Measurements from ENCODE around the gene LACRT. TPM values are rescaled to one million over a fixed set of nuclear protein-coding genes. Genes with fewer than 3 reads are reported as not detected.

Gene LACRT
- total RNA-seq, 2 experiments from 2014 or later, result not detected

DNA sequence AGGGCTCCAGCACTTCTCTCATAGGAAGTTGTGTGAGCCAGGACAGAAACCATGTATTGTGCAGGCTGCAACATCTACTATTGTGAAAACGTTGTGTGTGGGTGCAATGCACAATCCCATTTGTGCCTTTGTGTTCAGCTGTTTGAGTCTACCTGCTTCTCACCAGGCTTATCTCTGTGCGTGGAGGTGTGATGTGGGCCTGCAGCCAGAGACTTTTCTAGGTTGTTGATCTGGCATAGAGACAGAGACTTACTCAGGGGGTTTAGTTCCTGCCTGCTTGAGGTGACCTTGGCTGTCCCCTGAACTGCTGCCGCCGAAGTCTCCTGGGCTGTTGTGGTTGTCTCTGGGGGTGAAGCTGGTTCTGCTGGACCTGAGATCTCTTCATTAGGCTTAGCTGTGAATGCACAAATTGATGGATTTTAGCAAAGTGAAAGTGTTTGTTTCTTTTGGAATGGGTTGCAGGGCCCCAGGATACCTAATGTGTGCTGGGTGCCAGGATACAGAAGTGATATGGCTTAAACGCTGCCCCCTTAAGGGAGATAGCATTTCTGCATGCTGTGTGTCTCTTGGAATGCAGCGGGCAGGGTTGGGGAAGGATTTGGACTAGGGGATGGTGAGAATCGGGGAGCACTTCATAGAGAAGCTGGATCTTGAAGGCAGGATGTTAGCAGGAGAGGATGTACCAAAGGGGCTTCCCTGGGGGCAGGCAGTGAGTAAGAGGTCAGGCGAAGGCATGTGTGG lies 2.5 kb downstream of the LACRT start:
- no peaks in the 10 kb centered on the region for H3K36me3 Mint-ChIP-seq (ENCODE audit: low read depth)
- DNase-seq, result no peak
- peaks cover 6% of the 10 kb centered on the region for H3K9me3 Mint-ChIP-seq
- no peak overlapping the region for H3K4me3 Mint-ChIP-seq
- CTCF ChIA-PET, result interaction anchor here (0.6 kb wide), 1 partner anchor 36 kb away, joined by 3 read pairs; no protein-coding TSS in a partner anchor
- no peak overlapping the region for H3K27ac Mint-ChIP-seq
- H3K27me3 Mint-ChIP-seq (ENCODE audit: low read depth), result peaks cover 14% of the 10 kb centered on the region
- intact Hi-C loops (cut with micrococcal nuclease), result no loop called here
- no peaks in the 10 kb centered on the region for H3K4me1 Mint-ChIP-seq (ENCODE audit: low read depth)

- peaks cover 3% of the 10 kb centered on the region for H3K36me3 Mint-ChIP-seq (ENCODE audit: low read depth)
- no peaks in the 10 kb centered on the region for H3K4me1 Mint-ChIP-seq (ENCODE audit: low read depth)
- DNase-seq, result no peak
- no peak overlapping the region for H3K4me3 Mint-ChIP-seq
- H3K27me3 Mint-ChIP-seq (ENCODE audit: low read depth), result peaks cover 20% of the 10 kb centered on the region
- H3K9me3 Mint-ChIP-seq, result peaks cover 6% of the 10 kb centered on the region
- intact Hi-C loops (cut with micrococcal nuclease), result no loop called here
- no peak overlapping the region for H3K27ac Mint-ChIP-seq
- CTCF ChIA-PET, result no interaction called here
Observed at GRCh38 chr12:54631551-54631950, 3.1 kb downstream of the LACRT start.

DNA sequence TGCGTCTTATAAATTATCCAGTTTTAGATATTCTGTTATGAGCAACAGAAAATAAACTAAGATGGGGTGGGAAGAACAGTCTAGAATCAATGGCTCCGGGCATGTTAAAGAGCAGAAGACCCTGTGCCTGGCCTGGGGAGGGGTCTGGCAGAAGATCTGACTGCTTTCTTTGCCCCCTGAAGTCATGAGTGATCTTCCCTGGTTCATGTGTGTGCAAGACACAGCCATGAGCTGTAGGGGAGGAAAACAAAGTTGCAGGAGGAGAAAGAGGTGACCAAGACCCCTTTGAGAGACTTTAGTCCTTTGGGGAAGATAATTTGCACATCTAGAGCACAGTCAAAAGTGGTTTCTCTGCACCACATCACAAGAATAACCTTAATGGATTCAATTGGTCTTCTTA lies 4.8 kb downstream of the LACRT start:
- Mint-ChIP-seq H3K36me3 (ENCODE audit: low read depth) (peaks cover 3% of the 10 kb centered on the region), H3K27ac (no peak overlapping the region), H3K4me3 (no peak overlapping the region), H3K27me3 (ENCODE audit: low read depth) (peaks cover 30% of the 10 kb centered on the region), H3K4me1 (ENCODE audit: low read depth) (no peaks in the 10 kb centered on the region), H3K9me3 (peaks cover 6% of the 10 kb centered on the region)
- intact Hi-C loops (cut with micrococcal nuclease), result no loop called here
- CTCF ChIA-PET, result interaction anchor here (1.4 to 1.8 kb wide), 2 partner anchors 29 to 104 kb away, joined by 4 to 6 read pairs; no protein-coding TSS in a partner anchor
- DNase-seq, result no peak

DNA sequence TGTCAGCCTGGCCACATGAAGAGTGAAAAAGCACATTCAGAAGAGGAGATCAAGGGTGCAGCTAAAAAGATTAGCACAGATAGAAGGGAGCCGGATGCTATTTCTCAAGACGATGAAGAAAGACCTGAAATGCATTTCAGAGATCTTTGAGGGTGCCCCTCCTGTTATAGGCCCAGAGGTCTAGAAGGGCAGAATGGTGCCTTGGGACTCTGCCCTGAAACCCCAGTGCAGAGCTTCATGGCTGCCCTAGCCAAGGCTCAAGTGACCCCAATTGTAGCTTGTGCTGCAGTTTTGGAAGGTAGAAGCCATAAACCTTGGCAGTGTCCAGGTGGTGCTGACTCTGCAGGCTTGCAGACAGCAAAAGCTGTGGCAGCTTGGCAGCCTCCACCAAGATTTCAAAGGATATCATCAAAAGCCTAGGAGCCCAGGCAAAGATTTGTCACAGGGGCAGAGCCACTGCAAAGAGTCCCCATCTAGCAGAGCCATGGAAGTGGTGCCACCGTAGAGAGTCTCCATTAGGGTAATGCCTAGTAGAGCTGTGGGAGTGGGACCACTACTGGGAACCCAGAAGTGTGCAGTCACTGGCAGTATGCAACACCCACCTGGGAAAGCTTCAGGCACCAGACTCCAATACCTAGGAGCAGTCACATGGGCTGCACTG lies 6.4 kb downstream of the LACRT start:
- DNase-seq, result no peak
- CTCF ChIA-PET, result interaction anchor here (0.8 to 1.8 kb wide), 2 partner anchors 56 to 102 kb away, joined by 3 to 6 read pairs; no protein-coding TSS in a partner anchor
- no peak overlapping the region for H3K27ac Mint-ChIP-seq
- peaks cover 3% of the 10 kb centered on the region for H3K36me3 Mint-ChIP-seq (ENCODE audit: low read depth)
- peaks cover 35% of the 10 kb centered on the region for H3K27me3 Mint-ChIP-seq (ENCODE audit: low read depth)
- H3K9me3 Mint-ChIP-seq, result peaks cover 6% of the 10 kb centered on the region
- intact Hi-C loops (cut with micrococcal nuclease), result no loop called here
- H3K4me1 Mint-ChIP-seq (ENCODE audit: low read depth), result no peaks in the 10 kb centered on the region
- H3K4me3 Mint-ChIP-seq, result no peak overlapping the region

DNA sequence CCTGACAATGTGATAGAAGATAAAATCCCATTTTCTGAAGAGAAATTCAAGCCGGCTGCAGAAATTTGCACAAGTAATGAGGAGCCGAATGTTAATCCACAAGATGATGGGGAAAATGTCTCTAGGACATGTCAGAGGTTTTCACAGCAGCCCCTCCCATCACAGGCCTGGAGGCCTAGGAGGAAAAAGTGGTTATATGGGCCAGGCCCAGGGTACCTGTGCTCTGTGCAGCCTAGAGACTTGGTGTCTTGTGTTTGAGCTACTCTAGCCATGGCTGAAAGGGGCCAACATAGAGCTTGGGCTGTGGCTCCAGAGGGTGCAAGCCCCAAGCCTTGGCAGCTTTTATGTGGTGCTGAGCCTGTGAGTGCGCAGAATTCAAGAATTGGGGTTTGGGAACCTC lies 7.4 kb downstream of the LACRT start:
- CTCF ChIA-PET, result no interaction called here
- Mint-ChIP-seq H3K27me3 (ENCODE audit: low read depth) (peaks cover 37% of the 10 kb centered on the region), H3K9me3 (peaks cover 6% of the 10 kb centered on the region), H3K4me1 (ENCODE audit: low read depth) (no peaks in the 10 kb centered on the region), H3K36me3 (ENCODE audit: low read depth) (peaks cover 3% of the 10 kb centered on the region), H3K27ac (no peak overlapping the region), H3K4me3 (no peak overlapping the region)
- no peak for DNase-seq
- intact Hi-C loops (cut with micrococcal nuclease), result no loop called here

DNA sequence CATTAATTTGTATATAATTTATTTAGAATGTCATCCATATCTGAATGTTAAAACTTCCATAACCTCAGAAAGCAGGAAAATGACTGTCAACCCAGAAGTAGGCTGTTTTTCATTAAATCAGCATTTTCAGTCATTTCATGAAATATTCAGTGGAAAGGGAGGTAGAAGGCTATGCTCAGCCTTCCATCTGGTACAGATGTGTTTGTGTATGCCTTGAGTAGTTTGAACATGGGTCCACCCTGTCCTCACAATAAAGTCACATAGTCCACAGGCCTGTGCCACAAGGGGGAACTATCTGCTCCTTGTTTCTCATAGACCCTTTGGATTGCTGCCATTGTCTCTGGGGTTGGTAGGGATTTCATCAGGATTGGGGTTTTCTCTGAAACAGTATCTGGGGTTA lies 9.1 kb downstream of the LACRT start:
- no peak for DNase-seq
- Mint-ChIP-seq H3K4me3 (no peak overlapping the region), H3K9me3 (peaks cover 6% of the 10 kb centered on the region), H3K27ac (no peak overlapping the region), H3K4me1 (ENCODE audit: low read depth) (no peaks in the 10 kb centered on the region), H3K36me3 (ENCODE audit: low read depth) (peaks cover 3% of the 10 kb centered on the region), H3K27me3 (ENCODE audit: low read depth) (peaks cover 33% of the 10 kb centered on the region)
- CTCF ChIA-PET, result no interaction called here
- intact Hi-C loops (cut with micrococcal nuclease), result no loop called here

GRCh38 chr12:54624315-54625279 lies 10.1 kb downstream of the LACRT start:
- intact Hi-C loops (cut with micrococcal nuclease), result no loop called here

DNA sequence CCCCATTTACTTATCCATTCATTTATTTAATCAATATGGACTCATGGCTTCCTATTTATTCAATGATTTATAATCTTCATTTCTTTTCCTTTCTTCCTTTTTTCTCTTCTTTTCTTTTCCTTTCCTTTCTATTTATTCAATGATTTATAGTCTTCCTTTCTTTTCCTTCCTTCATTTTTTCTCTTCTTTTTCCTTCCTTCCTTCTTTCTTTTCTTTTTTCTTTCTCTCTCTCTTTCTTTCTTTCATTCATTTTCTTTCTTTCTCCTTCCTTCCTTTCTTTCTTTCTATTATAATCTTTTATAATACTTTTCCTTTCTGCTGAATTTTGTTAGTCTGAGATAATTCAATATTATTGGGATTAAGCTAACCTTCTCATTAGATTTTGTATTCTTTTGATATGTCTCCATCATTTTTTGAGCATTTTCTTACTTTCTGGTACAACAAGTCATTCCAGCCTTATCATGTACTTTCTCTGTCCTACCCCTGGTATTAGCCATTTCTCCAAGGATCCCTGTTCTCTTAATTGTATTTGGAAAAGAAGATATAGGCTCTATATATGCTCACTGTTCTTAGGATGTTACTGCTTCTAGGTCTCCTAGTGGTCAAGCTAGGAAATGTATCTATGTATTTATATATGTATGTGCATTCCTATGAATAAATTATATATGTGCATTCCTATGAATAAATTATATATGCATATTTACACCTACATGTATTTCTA lies 12.1 kb downstream of the LACRT start:
- Mint-ChIP-seq H3K27ac (no peak overlapping the region), H3K27me3 (ENCODE audit: low read depth) (peaks cover 36% of the 10 kb centered on the region), H3K4me3 (no peak overlapping the region), H3K36me3 (ENCODE audit: low read depth) (peaks cover 3% of the 10 kb centered on the region), H3K4me1 (ENCODE audit: low read depth) (no peaks in the 10 kb centered on the region), H3K9me3 (peaks cover 3% of the 10 kb centered on the region)
- intact Hi-C loops (cut with micrococcal nuclease), result no loop called here
- CTCF ChIA-PET, result interaction anchor here (0.6 to 1.1 kb wide), 2 partner anchors 16 to 42 kb away, joined by 3 read pairs; no protein-coding TSS in a partner anchor
- no peak for DNase-seq

More at GRCh38 chr12:54624315-54625279, 10.1 kb downstream of the LACRT start:
- no peak overlapping the region for H3K4me3 Mint-ChIP-seq
- H3K36me3 Mint-ChIP-seq (ENCODE audit: low read depth), result peaks cover 3% of the 10 kb centered on the region
- CTCF ChIA-PET, result interaction anchor here (0.7 kb wide), 1 partner anchor 49 kb away, joined by 3 read pairs; no protein-coding TSS in a partner anchor
- H3K27ac Mint-ChIP-seq, result no peak overlapping the region
- H3K9me3 Mint-ChIP-seq, result peaks cover 6% of the 10 kb centered on the region
- H3K4me1 Mint-ChIP-seq (ENCODE audit: low read depth), result no peaks in the 10 kb centered on the region
- H3K27me3 Mint-ChIP-seq (ENCODE audit: low read depth), result peaks cover 33% of the 10 kb centered on the region
- DNase-seq, result no peak

DNA sequence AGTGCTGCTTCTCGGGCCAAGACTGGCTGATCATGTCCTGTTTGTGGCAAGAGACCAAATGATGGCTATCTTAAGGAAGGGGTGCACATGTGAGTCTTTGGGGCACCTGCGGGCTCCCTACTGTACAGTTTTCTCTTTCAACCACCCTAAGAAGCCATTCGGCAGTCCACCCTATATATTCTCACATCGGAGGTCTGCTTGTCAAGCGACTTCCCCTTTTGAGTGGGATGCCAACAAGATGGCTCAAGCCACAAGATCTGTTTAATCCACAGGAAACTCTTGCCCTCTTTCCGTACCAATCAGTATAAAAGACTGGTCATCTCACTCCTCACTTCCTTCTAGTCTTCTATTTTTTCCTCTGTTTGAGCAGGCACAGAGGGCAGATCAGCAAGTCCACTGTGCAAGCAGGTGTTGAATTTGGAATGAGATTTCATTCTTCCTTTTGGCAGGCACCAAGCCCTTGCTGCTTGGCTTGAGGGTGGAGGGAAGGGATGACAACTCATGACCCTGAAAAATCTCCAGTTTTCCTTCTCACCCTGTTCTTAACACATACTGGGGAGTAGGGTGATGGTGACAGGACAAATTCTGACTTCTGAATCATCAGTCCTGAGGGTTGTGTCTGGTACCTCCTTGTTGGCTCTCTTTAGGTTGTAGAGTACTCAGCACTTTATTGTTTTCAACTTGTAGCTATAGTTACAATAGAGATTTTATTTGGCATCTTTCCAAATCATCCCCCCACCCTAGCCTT lies 17.6 kb downstream of the LACRT start:
- Mint-ChIP-seq H3K4me1 (ENCODE audit: low read depth) (peaks cover 2% of the 10 kb centered on the region), H3K27me3 (ENCODE audit: low read depth) (peaks cover 15% of the 10 kb centered on the region), H3K36me3 (ENCODE audit: low read depth) (no peaks in the 10 kb centered on the region), H3K4me3 (no peak overlapping the region), H3K9me3 (no peaks in the 10 kb centered on the region), H3K27ac (no peak overlapping the region)
- no peak for DNase-seq
- CTCF ChIA-PET, result interaction anchor here (0.9 kb wide), 2 partner anchors 17 to 37 kb away, joined by 3 to 4 read pairs; no protein-coding TSS in a partner anchor
- intact Hi-C loops (cut with micrococcal nuclease), result no loop called here

DNA sequence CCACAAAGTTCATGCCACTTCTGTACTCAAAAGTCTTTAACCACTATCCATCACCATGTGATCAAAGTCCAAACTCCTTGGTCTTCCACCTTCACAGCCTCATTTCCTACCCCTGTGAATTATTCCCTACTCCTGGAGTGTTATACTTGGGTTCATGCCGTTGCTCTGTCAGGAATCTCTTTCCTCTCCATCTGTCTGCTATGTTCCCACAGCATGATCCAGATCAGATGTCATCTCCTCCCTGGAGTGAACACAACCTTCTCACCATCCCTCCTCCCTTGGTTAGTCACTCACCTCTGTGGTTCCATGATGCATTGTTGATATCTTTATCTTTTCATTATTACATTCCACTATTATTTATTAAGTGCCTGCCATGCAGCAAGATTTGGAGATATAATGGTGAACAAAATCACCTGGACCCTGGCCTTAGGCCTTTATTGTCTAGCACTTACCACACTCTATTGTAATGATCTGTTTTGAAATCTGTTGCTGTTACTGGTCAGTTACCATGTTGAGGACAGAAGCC lies 22.4 kb downstream of the LACRT start:
- CTCF ChIA-PET, result interaction anchor here (1.0 kb wide), 1 partner anchor 16 kb away, joined by 3 read pairs; no protein-coding TSS in a partner anchor
- Mint-ChIP-seq H3K4me1 (ENCODE audit: low read depth) (peaks cover 2% of the 10 kb centered on the region), H3K27me3 (ENCODE audit: low read depth) (peaks cover 6% of the 10 kb centered on the region), H3K36me3 (ENCODE audit: low read depth) (no peaks in the 10 kb centered on the region), H3K9me3 (no peaks in the 10 kb centered on the region), H3K4me3 (no peak overlapping the region), H3K27ac (no peak overlapping the region)
- intact Hi-C loops (cut with micrococcal nuclease), result no loop called here
- no peak for DNase-seq

- CTCF ChIA-PET, result interaction anchor here (1.0 kb wide), 1 partner anchor 16 kb away, joined by 3 read pairs; no protein-coding TSS in a partner anchor
- H3K4me1 Mint-ChIP-seq (ENCODE audit: low read depth), result no peaks in the 10 kb centered on the region
- no peaks in the 10 kb centered on the region for H3K36me3 Mint-ChIP-seq (ENCODE audit: low read depth)
- no peak for DNase-seq
- H3K27me3 Mint-ChIP-seq (ENCODE audit: low read depth), result peaks cover 3% of the 10 kb centered on the region
- no peak overlapping the region for H3K27ac Mint-ChIP-seq
- intact Hi-C loops (cut with micrococcal nuclease), result no loop called here
- H3K4me3 Mint-ChIP-seq, result no peak overlapping the region
- no peaks in the 10 kb centered on the region for H3K9me3 Mint-ChIP-seq
Observed at GRCh38 chr12:54611715-54612149, 23.0 kb downstream of the LACRT start.
